Adrenal gland (tissue), 12 donors: ENCODE results near the gene LRIG2. TPM values are rescaled to one million over a fixed set of nuclear protein-coding genes. Genes with fewer than 3 reads are reported as not detected.
A peak's percentile ranks its signal among the peaks of the same experiment; 100 is the strongest.
"Not testable (repeated sequence)": the region's sequence is repeated elsewhere in the genome, so short reads cannot be mapped to it uniquely, and the experiment has no call there.

Experiments used
- DNase-seq, 7 donors: peaks; one replicate each; pipeline ENCODE4 v3.0.0-alpha.2; 2019 to 2020
- H3K27ac ChIP-seq, 5 donors: fragments of 200-600 bp; sonication (generic) in 4 of 5; 1 replicate in 3 of 5; 2 replicates in 2 of 5; pipeline versions ENCODE4 v1.5.1 to v1.8.0; 2016 to 2020; ENCODE audit warnings: mild to moderate bottlenecking in 1 of 5
- H3K27me3 ChIP-seq: fragments of 200-600 bp; 2 replicates; pipeline ENCODE4 v1.8.0; 2021
- H3K36me3 ChIP-seq, 2 donors: fragments of 200-600 bp; replicated peaks in 1 of 2; 1 replicate in 1 of 2; 2 replicates in 1 of 2; pipeline versions ENCODE4 v1.5.1 to v1.8.0; 2018 to 2022
- H3K4me1 ChIP-seq, 2 donors: fragments of 200-600 bp; replicated peaks in 1 of 2; 1 replicate in 1 of 2; 2 replicates in 1 of 2; pipeline versions ENCODE4 v1.5.1 to v1.8.0; 2018 to 2021
- H3K4me3 ChIP-seq, 4 donors: fragments of 200-600 bp; sonication (generic) in 3 of 4; one replicate each; pipeline ENCODE4 v1.5.1; 2016 to 2018
- H3K9me3 ChIP-seq, 3 donors: fragments of 200-600 bp; sonication (generic) in 1 of 3; replicated peaks in 1 of 3; 1 replicate in 2 of 3; 2 replicates in 1 of 3; pipeline versions ENCODE4 v1.5.1 to v1.8.0; 2016 to 2021
- CTCF ChIP-seq, 6 experiments: fragments of 450-650 bp in 4 of 6; fragments of 200-600 bp in 2 of 6; sonication (generic) in 1 of 6; IDR thresholded peaks; 1 replicate in 5 of 6; 2 replicates in 1 of 6; pipeline versions ENCODE4 v1.5.1 to v1.8.0; 2016 to 2021; ENCODE audit warnings: antibody characterized with exemption in 6 of 6, mild to moderate bottlenecking in 2 of 6, moderate library complexity in 1 of 6
- POLR2A ChIP-seq, 2 donors: fragments of 450-650 bp; IDR thresholded peaks; one replicate each; pipeline ENCODE4 v1.6.1; 2017; ENCODE audit warnings: antibody characterized with exemption in 2 of 2, mild to moderate bottlenecking in 2 of 2, moderate library complexity in 1 of 2
- WGBS, 4 donors: extraction: QIAGEN DNeasy Blood & Tissue Kit in 2 of 4; methylation state at CpG; one replicate each; pipeline versions ENCODE4 v1.1.5 to v1.1.7; 2013 to 2017; 5-methylcytosine and 5-hydroxymethylcytosine counted together
- intact Hi-C, 2 donors: fragments of 100-400 bp; cut with DNase I; formaldehyde crosslinking; loops; one replicate each; pipeline versions ENCODE4 v1.14.1 to v1.15.0; 2022 to 2023
- polyA plus RNA-seq, 3 donors: library from polyadenylated mRNA; stranded (reverse); fragments of 200-250 nt in 2 of 3; fragments of 350-450 nt in 1 of 3; fragmentation: Illumina TruSeq in 1 of 3; extraction: RNeasy Lipid Tissue Mini Kit (QIAGEN cat#74804) in 1 of 3; gene quantifications; one replicate each; pipeline ENCODE4 v1.2.3, GENCODE V29; 2013 to 2014
- total RNA-seq, 9 donors: library from RNA; depleted of rRNA in 4 of 9; stranded (reverse); fragments of >200 nt in 4 of 9; fragments of 120-200 nt in 1 of 9; fragmentation: NEBNext Ultra II Directional in 1 of 9; extraction: Animal tissue kit (Norgen Biotek cat#: 25700) in 1 of 9; gene quantifications; one replicate each; pipeline versions ENCODE4 v1.1.0 to v1.2.4, GENCODE V29; 2013 to 2023
- donor health status: healthy with polysubstance abuse.
- donor health status: Bipolar disorder and iron deficiency.
- donor health status: DM: yes; HTN: yes; CAD: no.
- donor health status: DM: no; HTN: no; CAD: no.
- donor health status: DM: no; HTN: no; CAD: no.
- donor health status: DM: yes; HTN: yes; CAD: no.

The LRIG2 gene
- total and polyA plus RNA-seq, 12 donors = 3.5 to 117 (median 10.6) TPM

- Histone ChIP-seq H3K27me3 (no peaks in the 10 kb centered on the region), H3K27ac (no peak overlapping the region), H3K4me3 (no peak overlapping the region), H3K4me1 (no peaks in the 10 kb centered on the region), H3K36me3 (no peaks in the 10 kb centered on the region), H3K9me3 (no peaks in the 10 kb centered on the region)
- TF ChIP-seq POLR2A (IDR thresholded peaks at IDR 0.05) (no peak), CTCF (IDR thresholded peaks at IDR 0.05) (no peak)
- peak in 2 of 7 donors; percentile 14 to 16 for DNase-seq
- 76 to 90% (median 83%) methylated on average over 5 of the region's 5 CpGs for WGBS, 4 donors
- intact Hi-C loops = no loop called here
Observed at GRCh38 chr1:113153116-113153803, 80.3 kb downstream of the LRIG2 start.

GRCh38 chr1:113156368-113156767 lies 83.4 kb downstream of the LRIG2 start:
- Histone ChIP-seq H3K4me1 (no peaks in the 10 kb centered on the region), H3K4me3 (no peak overlapping the region), H3K36me3 (no peaks in the 10 kb centered on the region), H3K27ac (no peak overlapping the region), H3K27me3 (no peaks in the 10 kb centered on the region), H3K9me3 (no peaks in the 10 kb centered on the region)
- TF ChIP-seq CTCF (IDR thresholded peaks at IDR 0.05) (no peak), POLR2A (IDR thresholded peaks at IDR 0.05) (no peak)
- 83 to 93% (median 91%) methylated on average over 1 of the region's 1 CpG for WGBS, 4 donors
- no peak for DNase-seq
- intact Hi-C loops = no loop called here

- intact Hi-C loops, H3K4me3 ChIP-seq, H3K27me3 ChIP-seq, H3K36me3 ChIP-seq, H3K27ac ChIP-seq, H3K4me1 ChIP-seq, DNase-seq, H3K9me3 ChIP-seq: not testable (repeated sequence)
- WGBS, 4 donors = 72 to 82% (median 77%) methylated on average over 6 of the region's 6 CpGs
Observed at GRCh38 chr1:113158743-113159142, 85.7 kb downstream of the LRIG2 start.

- no peaks in the 10 kb centered on the region for H3K36me3 ChIP-seq
- 87 to 94% (median 92%) methylated on average over 5 of the region's 5 CpGs for WGBS, 4 donors
- intact Hi-C loops = no loop called here
- no peak overlapping the region for H3K4me3 ChIP-seq
- no peak for DNase-seq
- H3K9me3 ChIP-seq = no peaks in the 10 kb centered on the region
- TF ChIP-seq CTCF (IDR thresholded peaks at IDR 0.05) (no peak), POLR2A (IDR thresholded peaks at IDR 0.05) (no peak)
- no peaks in the 10 kb centered on the region for H3K4me1 ChIP-seq
- no peak overlapping the region for H3K27ac ChIP-seq
- no peaks in the 10 kb centered on the region for H3K27me3 ChIP-seq
Observed at GRCh38 chr1:113166473-113166872, 93.5 kb downstream of the LRIG2 start.

GRCh38 chr1:113168946-113169345 lies 95.9 kb downstream of the LRIG2 start:
- Histone ChIP-seq H3K9me3 (no peaks in the 10 kb centered on the region), H3K4me3 (no peak overlapping the region), H3K36me3 (no peaks in the 10 kb centered on the region), H3K27ac (no peak overlapping the region), H3K4me1 (no peaks in the 10 kb centered on the region), H3K27me3 (no peaks in the 10 kb centered on the region)
- WGBS, 4 donors = 78 to 83% (median 79%) methylated on average over 10 of the region's 10 CpGs
- TF ChIP-seq CTCF (IDR thresholded peaks at IDR 0.05) = no peak
- TF ChIP-seq POLR2A (IDR thresholded peaks at IDR 0.05) = no peak
- no peak for DNase-seq
- intact Hi-C loops = no loop called here
